Duodenal mucosa (tissue), 2 donors: ENCODE data around the gene FIBCD1.
"Not testable (repeated sequence)": the region's sequence is repeated elsewhere in the genome, so short reads cannot be mapped to it uniquely, and the experiment has no call there.

Experiments used
- H3K27ac ChIP-seq: one replicate; pipeline ENCODE4 v1.7.0; 2013; ENCODE audit warnings: low read depth, low read length
- H3K27me3 ChIP-seq, 2 donors: one replicate each; pipeline ENCODE4 v1.7.0; 2013; ENCODE audit warnings: low read length in 2 of 2, control low read depth in 1 of 2; ENCODE audit not compliant: insufficient read depth in 2 of 2, control insufficient read depth in 1 of 2
- H3K36me3 ChIP-seq, 2 donors: one replicate each; pipeline ENCODE4 v1.7.0; 2013; ENCODE audit warnings: low read length in 2 of 2, control low read depth in 1 of 2; ENCODE audit not compliant: insufficient read depth in 2 of 2, control insufficient read depth in 1 of 2
- H3K4me1 ChIP-seq, 2 donors: one replicate each; pipeline ENCODE4 v1.7.0; 2013; ENCODE audit warnings: low read length in 2 of 2, control low read depth in 1 of 2; ENCODE audit not compliant: insufficient read depth in 2 of 2, control insufficient read depth in 1 of 2
- H3K4me3 ChIP-seq, 2 donors: one replicate each; pipeline ENCODE4 v1.7.0; 2013; ENCODE audit warnings: low read length in 2 of 2, low read depth in 1 of 2
- H3K9ac ChIP-seq, 2 donors: one replicate each; pipeline ENCODE4 v1.7.0; 2013; ENCODE audit warnings: low read length in 2 of 2, low read depth in 1 of 2
- H3K9me3 ChIP-seq, 2 donors: one replicate each; pipeline ENCODE4 v1.7.0; 2013; ENCODE audit warnings: low read length in 2 of 2, control low read depth in 1 of 2; ENCODE audit not compliant: control insufficient read depth in 1 of 2

The FIBCD1 gene

DNA sequence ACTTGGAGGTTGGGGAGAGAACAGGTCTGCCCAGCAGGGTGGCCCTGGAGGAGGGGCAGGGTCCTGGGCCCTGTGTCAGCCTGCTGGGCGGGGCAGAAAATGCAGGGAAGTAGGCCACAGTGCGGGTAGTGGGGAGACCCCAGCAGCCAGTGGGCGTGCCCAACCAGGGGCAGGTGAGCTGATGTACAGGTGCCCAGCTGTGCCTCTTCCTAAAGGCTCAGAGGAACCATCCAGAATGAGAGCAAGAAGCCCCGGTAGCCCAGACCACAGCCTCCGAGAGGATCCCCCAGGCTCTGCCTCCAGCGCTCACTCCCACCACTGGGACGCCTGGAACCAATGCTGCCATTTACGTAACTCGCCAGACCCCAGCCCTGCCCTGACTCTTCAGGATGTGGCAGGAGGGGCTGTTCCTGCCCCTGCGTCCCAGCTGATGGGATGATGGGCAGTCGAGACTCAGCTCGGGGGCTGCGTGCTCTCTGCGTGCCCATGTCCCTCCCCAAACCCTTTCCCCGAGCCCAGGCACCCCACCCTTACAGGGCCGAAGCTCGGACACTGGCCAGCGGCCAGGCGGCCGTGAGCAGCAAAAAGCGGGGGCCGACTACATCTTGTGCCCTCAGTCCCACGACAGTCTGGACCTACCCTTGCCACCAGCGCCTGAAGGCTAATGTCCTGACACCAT lies 24.5 kb downstream of the FIBCD1 start:
- H3K4me1 ChIP-seq: no peaks in the 10 kb centered on the region
- no peaks in the 10 kb centered on the region for H3K36me3 ChIP-seq
- H3K9me3 ChIP-seq: no peaks in the 10 kb centered on the region
- no peak overlapping the region for H3K4me3 ChIP-seq
- no peak overlapping the region for H3K27ac ChIP-seq
- H3K27me3 ChIP-seq: peaks cover 0 to 20% of the 10 kb centered on the region in 2 donors
- no peak overlapping the region for H3K9ac ChIP-seq

GRCh38 chr9:130913599-130914416 lies 25.2 kb downstream of the FIBCD1 start:
- H3K36me3 ChIP-seq: no peaks in the 10 kb centered on the region
- H3K4me1 ChIP-seq: no peaks in the 10 kb centered on the region
- peaks cover 0 to 13% of the 10 kb centered on the region in 2 donors for H3K27me3 ChIP-seq
- H3K4me3 ChIP-seq: no peak overlapping the region
- H3K9ac ChIP-seq: no peak overlapping the region
- H3K27ac ChIP-seq: no peak overlapping the region
- no peaks in the 10 kb centered on the region for H3K9me3 ChIP-seq

DNA sequence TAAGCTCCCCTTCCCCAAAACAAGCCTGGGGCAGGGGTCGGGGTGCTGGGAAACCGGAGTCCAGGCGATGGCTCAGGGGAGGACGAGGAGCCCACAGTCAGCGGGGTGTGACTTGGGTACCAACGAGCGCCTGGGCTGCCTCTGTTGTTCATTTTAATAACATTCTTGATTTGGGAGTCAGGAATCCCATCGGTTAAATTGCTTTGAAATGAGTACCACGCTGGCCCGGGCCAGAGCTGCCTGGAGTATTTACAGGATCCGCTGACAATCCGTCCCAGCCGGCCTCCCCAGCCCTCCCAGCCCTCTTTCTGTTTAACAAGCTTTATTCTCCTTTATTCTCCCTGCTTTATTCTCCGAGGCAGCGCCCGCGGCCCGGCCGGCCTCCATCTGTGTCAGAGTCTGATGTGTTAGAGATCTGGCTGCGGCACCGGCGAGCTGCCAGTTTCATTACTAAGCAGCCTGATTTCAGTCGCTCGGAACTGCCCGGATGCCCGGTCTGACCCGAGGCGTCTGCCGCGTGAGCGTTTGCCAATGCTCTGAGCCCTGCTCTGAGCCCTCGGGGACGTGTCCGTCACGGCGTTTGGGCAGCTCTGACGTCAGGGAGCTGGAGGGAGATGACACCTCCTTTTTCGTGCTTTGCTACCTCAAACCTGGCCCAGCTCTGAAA lies 26.0 kb downstream of the FIBCD1 start:
- no peak overlapping the region for H3K27ac ChIP-seq
- no peaks in the 10 kb centered on the region for H3K36me3 ChIP-seq
- no peak overlapping the region for H3K4me3 ChIP-seq
- no peaks in the 10 kb centered on the region for H3K9me3 ChIP-seq
- no peak overlapping the region for H3K9ac ChIP-seq
- H3K27me3 ChIP-seq: peaks cover 0 to 8% of the 10 kb centered on the region in 2 donors
- no peaks in the 10 kb centered on the region for H3K4me1 ChIP-seq

DNA sequence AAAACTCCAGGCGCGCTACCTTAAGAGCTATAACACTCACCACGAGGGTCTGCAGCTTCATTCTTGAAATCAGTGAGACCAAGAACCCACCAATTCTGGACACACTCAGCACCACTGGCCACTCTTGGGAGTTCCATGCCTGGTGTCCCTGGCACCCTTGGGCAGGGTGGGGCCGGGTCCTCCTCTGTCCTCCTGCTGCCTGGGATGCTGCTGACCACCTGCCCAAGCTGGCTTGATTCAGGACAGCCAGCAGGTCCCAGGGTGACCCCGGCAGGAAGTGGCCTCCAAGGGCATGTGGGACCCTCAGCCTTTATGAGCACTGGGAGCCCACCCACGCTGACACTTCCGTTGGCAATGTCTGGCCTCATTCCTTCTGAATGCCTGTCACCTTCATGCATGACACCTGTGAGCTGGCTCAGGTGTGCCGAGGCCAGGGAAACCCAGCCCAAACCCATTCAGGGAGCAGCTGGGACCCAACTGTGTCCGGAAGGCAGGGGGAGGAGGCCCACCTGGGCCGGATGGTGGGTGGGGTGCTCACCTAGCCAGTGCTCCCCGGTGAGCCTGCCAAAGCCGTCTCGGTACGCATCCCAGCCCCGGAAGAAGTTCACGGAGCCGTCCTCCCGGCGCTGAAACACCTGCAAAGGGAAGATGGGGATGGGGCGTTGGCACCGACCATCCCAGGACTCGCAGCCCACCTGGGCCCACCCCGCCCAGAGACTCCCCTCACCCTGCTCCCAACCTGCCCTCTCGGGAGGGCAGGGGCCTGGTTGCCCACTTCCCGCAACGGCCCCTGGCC lies 27.6 kb downstream of the FIBCD1 start:
- no peak overlapping the region for H3K27ac ChIP-seq
- no peak overlapping the region for H3K9ac ChIP-seq
- no peaks in the 10 kb centered on the region for H3K4me1 ChIP-seq
- H3K36me3 ChIP-seq: no peaks in the 10 kb centered on the region
- no peak overlapping the region for H3K4me3 ChIP-seq
- H3K27me3 ChIP-seq: peaks cover 0 to 3% of the 10 kb centered on the region in 2 donors
- H3K9me3 ChIP-seq: no peaks in the 10 kb centered on the region

- not testable (repeated sequence) for H3K9me3 ChIP-seq, H3K4me3 ChIP-seq, H3K4me1 ChIP-seq, H3K9ac ChIP-seq, H3K27me3 ChIP-seq, H3K36me3 ChIP-seq, H3K27ac ChIP-seq
These were observed 28.4 kb downstream of the FIBCD1 start for GRCh38 chr9:130910670-130911069.

GRCh38 chr9:130910041-130910440 lies 29.0 kb downstream of the FIBCD1 start:
- not testable (repeated sequence) for H3K36me3 ChIP-seq, H3K27me3 ChIP-seq

DNA sequence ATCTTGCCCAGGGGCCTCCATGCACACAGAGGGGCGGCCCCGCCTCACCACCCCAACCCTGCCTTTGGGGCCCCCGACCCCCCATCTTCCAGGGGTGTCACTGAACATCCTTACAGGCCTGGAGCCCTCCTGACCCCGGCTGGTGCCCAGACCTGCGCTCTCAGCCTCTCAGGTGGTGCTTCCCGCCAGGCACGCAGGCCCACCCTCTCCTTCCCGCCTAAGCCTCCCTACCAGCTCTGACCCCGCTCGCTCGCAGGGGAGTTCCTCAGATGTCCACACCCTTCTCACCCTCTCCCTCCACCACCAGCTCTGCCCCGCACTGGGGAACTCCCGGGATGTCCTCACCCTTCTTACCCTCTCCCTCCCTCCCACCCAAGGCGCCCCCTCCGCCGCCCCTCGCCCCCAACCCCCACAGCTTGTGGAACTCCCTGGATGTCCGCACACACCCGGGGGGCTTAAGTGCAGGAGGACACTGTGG lies 30.1 kb downstream of the FIBCD1 start:
- H3K27me3 ChIP-seq: peaks cover 0 to 3% of the 10 kb centered on the region in 2 donors
- H3K4me1 ChIP-seq: no peaks in the 10 kb centered on the region
- no peak overlapping the region for H3K4me3 ChIP-seq
- no peaks in the 10 kb centered on the region for H3K9me3 ChIP-seq
- H3K27ac ChIP-seq: no peak overlapping the region
- H3K36me3 ChIP-seq: no peaks in the 10 kb centered on the region
- H3K9ac ChIP-seq: no peak overlapping the region

More at GRCh38 chr9:130910041-130910440, 29.0 kb downstream of the FIBCD1 start:
- H3K9ac ChIP-seq, H3K4me1 ChIP-seq, H3K27ac ChIP-seq, H3K4me3 ChIP-seq, H3K9me3 ChIP-seq: not testable (repeated sequence)

DNA sequence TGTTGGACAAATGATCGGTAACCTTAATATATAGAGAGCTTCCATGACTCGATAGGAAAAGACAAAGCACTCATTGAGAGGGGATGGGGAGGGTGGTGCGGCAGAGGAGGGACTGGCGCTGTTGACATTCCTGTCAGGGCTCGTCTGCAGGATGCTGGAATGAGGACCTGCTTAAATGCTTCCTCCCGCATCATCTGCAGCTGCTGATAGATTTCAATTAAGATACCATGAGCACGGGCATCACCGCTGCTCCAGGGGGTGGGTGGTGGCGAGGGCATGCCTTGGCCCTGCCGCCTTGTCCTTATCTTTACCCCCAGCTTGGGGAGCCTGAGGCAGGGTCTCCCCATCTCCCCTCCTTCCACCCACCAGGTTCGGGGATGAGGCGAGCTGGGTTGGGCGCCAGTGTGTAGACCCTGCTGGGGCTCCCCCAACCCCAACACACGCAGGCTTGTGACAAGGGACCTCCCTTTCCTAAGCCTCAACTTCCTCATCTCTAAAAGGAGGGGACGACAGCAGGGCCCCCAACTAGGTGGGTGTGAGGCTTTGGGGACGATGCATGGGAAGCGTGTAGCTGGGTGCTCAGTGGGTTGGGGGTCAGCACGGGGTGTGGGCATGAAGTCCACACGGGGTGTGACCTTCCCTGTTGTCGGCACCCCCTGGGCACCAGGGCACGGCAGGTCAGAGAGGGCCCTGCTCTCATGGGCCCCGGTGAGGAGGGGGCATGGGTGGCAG lies 30.7 kb downstream of the FIBCD1 start:
- Histone ChIP-seq H3K36me3 (no peaks in the 10 kb centered on the region), H3K27me3 (peaks cover 0 to 3% of the 10 kb centered on the region in 2 donors), H3K4me1 (no peaks in the 10 kb centered on the region), H3K9ac (no peak overlapping the region), H3K9me3 (no peaks in the 10 kb centered on the region), H3K27ac (no peak overlapping the region), H3K4me3 (no peak overlapping the region)

GRCh38 chr9:130906735-130907416 lies 32.2 kb downstream of the FIBCD1 start:
- Histone ChIP-seq H3K4me3 (no peak overlapping the region), H3K27me3 (peaks cover 0 to 3% of the 10 kb centered on the region in 2 donors), H3K9me3 (no peaks in the 10 kb centered on the region), H3K27ac (no peak overlapping the region), H3K9ac (no peak overlapping the region), H3K36me3 (no peaks in the 10 kb centered on the region), H3K4me1 (no peaks in the 10 kb centered on the region)
